Uterine smooth muscle cell (primary cell): ENCODE measurements around the gene ARHGDIA. TPM values are rescaled to one million over a fixed set of nuclear protein-coding genes. Genes with fewer than 3 reads are reported as not detected.

Experiments used
- total RNA-seq: library from RNA; depleted of rRNA; stranded (reverse); fragments of >200 nt; gene quantifications from 2 replicates; pipeline ENCODE4 v1.2.3, GENCODE V29; 2014

Gene ARHGDIA
- 159 and 234 TPM in 2 replicates for total RNA-seq

GRCh38 chr17:81870981-81871386 lies at the start of gene ARHGDIA:
Gene ARHGDIA, minus strand, starts transcription at chr17:81871337. Its CDS starts 1,407 bp downstream, at chr17:81869930.

GRCh38 chr17:81917565-81918332 lies 46.6 kb upstream of the ARHGDIA start, which contains the start of gene SIRT7:
Gene SIRT7, minus strand, starts transcription at chr17:81918176. Its CDS starts 45 bp downstream, at chr17:81918131.

GRCh38 chr17:81911277-81911961 lies 40.3 kb upstream of the ARHGDIA start, which contains the start of gene PCYT2:
Gene PCYT2, minus strand, starts transcription at chr17:81911399. Its CDS starts 44 bp downstream, at chr17:81911355.

GRCh38 chr17:81902023-81902652 lies 31.0 kb upstream of the ARHGDIA start, which contains the start of gene NPB:
Gene NPB, plus strand, starts transcription at chr17:81902238. Its CDS starts 40 bp downstream, at chr17:81902278.

GRCh38 chr17:81859906-81860755 lies 11.0 kb downstream of the ARHGDIA start, which contains the start of gene P4HB:
Gene P4HB, minus strand, starts transcription at chr17:81860535. Its CDS starts 64 bp downstream, at chr17:81860471.

GRCh38 chr17:81834831-81835267 lies 36.3 kb downstream of the ARHGDIA start, which contains the start of gene PPP1R27:
Gene PPP1R27, minus strand, starts transcription at chr17:81835050. Its CDS starts 97 bp downstream, at chr17:81834953.

GRCh38 chr17:81833160-81833920 lies 37.8 kb downstream of the ARHGDIA start, which contains the start of gene MCRIP1:
Gene MCRIP1, minus strand, starts transcription at chr17:81833291. Its CDS starts 8,785 bp downstream, at chr17:81824506.

Other genes starting within 250 kb of the ARHGDIA start
- gene NPLOC4, start 234.2 kb downstream of the ARHGDIA start, total RNA-seq, result 80.0 and 98.2 TPM in 2 replicates
- 1.3 and 4.0 TPM in 2 replicates for gene TSPAN10, start 234.1 kb downstream of the ARHGDIA start, total RNA-seq
- 0.25 TPM in 1 of 2 replicates, not detected in the other for gene PDE6G, start 214.8 kb downstream of the ARHGDIA start, total RNA-seq
- 34.0 and 38.5 TPM in 2 replicates for gene OXLD1, start 204.7 kb downstream of the ARHGDIA start, total RNA-seq
- gene CCDC137, start 204.6 kb downstream of the ARHGDIA start, total RNA-seq, result 11.0 and 12.0 TPM in 2 replicates
- 24.2 and 25.0 TPM in 2 replicates for gene ARL16, start 187.5 kb downstream of the ARHGDIA start, total RNA-seq
- 104 and 130 TPM in 2 replicates for gene HGS, start 187.3 kb downstream of the ARHGDIA start, total RNA-seq
- 8.6 and 11.8 TPM in 2 replicates for gene MRPL12, start 168.0 kb downstream of the ARHGDIA start, total RNA-seq
- gene SLC25A10, start 159.1 kb downstream of the ARHGDIA start, total RNA-seq, result 11.0 and 31.7 TPM in 2 replicates
- not detected in 2 replicates for gene GCGR, start 67.2 kb downstream of the ARHGDIA start, total RNA-seq
- 85.0 and 126 TPM in 2 replicates for gene MCRIP1, start 38.0 kb downstream of the ARHGDIA start, total RNA-seq
- gene PPP1R27, start 36.3 kb downstream of the ARHGDIA start, total RNA-seq, result not detected in 2 replicates
- 1,482 and 2,745 TPM in 2 replicates for gene P4HB, start 10.8 kb downstream of the ARHGDIA start, total RNA-seq
- gene ALYREF, start 20.2 kb upstream of the ARHGDIA start, total RNA-seq, result 129 and 334 TPM in 2 replicates
- 228 and 235 TPM in 2 replicates for gene ANAPC11, start 20.4 kb upstream of the ARHGDIA start, total RNA-seq
- 0.22 and 0.25 TPM in 2 replicates for gene NPB, start 30.9 kb upstream of the ARHGDIA start, total RNA-seq
- 108 TPM in 2 replicates for gene PCYT2, start 40.1 kb upstream of the ARHGDIA start, total RNA-seq
- 32.2 and 36.1 TPM in 2 replicates for gene SIRT7, start 46.8 kb upstream of the ARHGDIA start, total RNA-seq
- 25.9 and 39.5 TPM in 2 replicates for gene MAFG, start 56.4 kb upstream of the ARHGDIA start, total RNA-seq
- 92.4 and 182 TPM in 2 replicates for gene PYCR1, start 66.0 kb upstream of the ARHGDIA start, total RNA-seq
- gene MYADML2, start 75.9 kb upstream of the ARHGDIA start, total RNA-seq, result 0.12 TPM in 1 of 2 replicates, not detected in the other
- gene NOTUM, start 89.8 kb upstream of the ARHGDIA start, total RNA-seq, result under 0.01 TPM in 2 replicates
- gene ASPSCR1, start 106.3 kb upstream of the ARHGDIA start, total RNA-seq, result 26.8 and 30.4 TPM in 2 replicates
- gene CENPX, start 151.5 kb upstream of the ARHGDIA start, total RNA-seq, result 22.2 and 55.8 TPM in 2 replicates
- 18.6 and 28.7 TPM in 2 replicates for gene LRRC45, start 152.0 kb upstream of the ARHGDIA start, total RNA-seq
- 7.4 and 9.0 TPM in 2 replicates for gene RAC3, start 160.3 kb upstream of the ARHGDIA start, total RNA-seq
- 47.3 and 55.2 TPM in 2 replicates for gene DCXR, start 166.4 kb upstream of the ARHGDIA start, total RNA-seq
- gene RFNG, start 180.5 kb upstream of the ARHGDIA start, total RNA-seq, result 28.7 and 50.9 TPM in 2 replicates
- gene GPS1, start 180.6 kb upstream of the ARHGDIA start, total RNA-seq, result 99.2 and 137 TPM in 2 replicates
- 70.9 and 85.4 TPM in 2 replicates for gene DUS1L, start 194.5 kb upstream of the ARHGDIA start, total RNA-seq
- gene FASN, start 226.9 kb upstream of the ARHGDIA start, total RNA-seq, result 234 and 261 TPM in 2 replicates